ENCODE measurements around the gene ADIPOR2. TPM values are rescaled to one million over a fixed set of nuclear protein-coding genes. Genes with fewer than 3 reads are reported as not detected.

Gene ADIPOR2
- total and polyA plus RNA-seq, 2 donors (not counting 1 experiment from before 2014, with no cell fraction given): 9.2 to 35.9 TPM

- Mint-ChIP-seq H3K9me3 (ENCODE audit: insufficient read depth) (no peaks in the 10 kb centered on the region), H3K4me1 (no peaks in the 10 kb centered on the region), H3K27ac (no peak overlapping the region), H3K4me3 (no peak overlapping the region), H3K27me3 (peaks cover 36% of the 10 kb centered on the region)
- WGBS (ENCODE audit: insufficient coverage): 90% methylated on average over 32 of the region's 34 CpGs
- H3K27me3 ChIP-seq (replicated peaks in 1 of 4; ENCODE audit: control extremely low read depth in 1 of 4, control insufficient read depth in 3 of 4, insufficient read depth in 4 of 4, low read length in 3 of 4): peaks cover 0 to 21% (median 3%) of the 10 kb centered on the region in 4 experiments
- H3K27ac ChIP-seq (ENCODE audit: low read length in 2 of 2): no peak overlapping the region
- H3K36me3 ChIP-seq (replicated peaks in 1 of 2; ENCODE audit: control extremely low read depth in 1 of 2, control insufficient read depth in 1 of 2, extremely low read depth in 1 of 2, insufficient read depth in 2 of 2, low read length in 1 of 2): no peaks in the 10 kb centered on the region
- ChIA-PET POLR2A (no interaction called here), CTCF (interaction anchor here (0.6 to 1.0 kb wide), 2 partner anchors 22 to 1051 kb away, joined by 3 read pairs; no protein-coding TSS in a partner anchor)
- ATAC-seq (ENCODE audit: low read depth) (no peak), DNase-seq (no peak)
- no peak overlapping the region for H3K4me3 ChIP-seq (ENCODE audit: control extremely low read depth in 1 of 5, extremely low read depth in 1 of 5, insufficient read depth in 1 of 5, low read depth in 2 of 5, low read length in 4 of 5)
- H3K4me2 ChIP-seq (replicated peaks; ENCODE audit: low read depth, low read length, poor library complexity, severe bottlenecking): no peak overlapping the region
- intact Hi-C loops (cut with micrococcal nuclease): no loop called here
- no peaks in the 10 kb centered on the region for H3K4me1 ChIP-seq (ENCODE audit: control insufficient read depth in 2 of 2, insufficient read depth in 2 of 2, low read length in 2 of 2)
- no peaks in the 10 kb centered on the region for H4K20me1 ChIP-seq (ENCODE audit: control insufficient read depth, insufficient read depth, low read length, poor library complexity, severe bottlenecking)
- no peak overlapping the region for H3K9ac ChIP-seq (ENCODE audit: low read length)
- TF ChIP-seq CTCF (IDR thresholded peaks at IDR 0.05): no peak
- no peak for TF ChIP-seq EZH2 (IDR thresholded peaks at IDR 0.05; ENCODE audit: borderline replicate concordance, insufficient read depth, low read depth, low read length, poor library complexity, severe bottlenecking)
- H3K79me2 ChIP-seq (ENCODE audit: control insufficient read depth, insufficient read depth, low read length): no peaks in the 10 kb centered on the region
- peaks cover 0 to 8% (median 0%) of the 10 kb centered on the region in 3 donors for H3K9me3 ChIP-seq (ENCODE audit: control extremely low read depth in 1 of 3, control insufficient read depth in 2 of 3, insufficient read depth in 1 of 3, low read length in 2 of 3)
- no peak overlapping the region for H2AFZ ChIP-seq (ENCODE audit: insufficient read depth, low read depth, low read length, poor library complexity, severe bottlenecking)
Observed at GRCh38 chr12:1834186-1834925, 143.5 kb downstream of the ADIPOR2 start.

Data from B cell (primary cell).